Ishikawa (cell line): ENCODE data around the gene LRP5.
A peak's percentile ranks its signal among the peaks of the same experiment; 100 is the strongest.

Experiments used
- CEBPB ChIP-seq: IDR thresholded peaks from 2 replicates; pipeline ENCODE4 v1.6.1; 2012
- CREB1 ChIP-seq: IDR thresholded peaks from 2 replicates; pipeline ENCODE4 v1.6.1; 2012; ENCODE audit warnings: low read depth
- EGR1 ChIP-seq: IDR thresholded peaks from 2 replicates; pipeline ENCODE4 v1.6.1; 2012
- EP300 ChIP-seq: IDR thresholded peaks from 2 replicates; pipeline ENCODE4 v1.6.1; 2012; ENCODE audit warnings: borderline replicate concordance
- FOXM1 ChIP-seq: IDR thresholded peaks from 2 replicates; pipeline ENCODE4 v1.6.1; 2012; ENCODE audit warnings: low read depth, borderline replicate concordance
- MAX ChIP-seq: IDR thresholded peaks from 2 replicates; pipeline ENCODE4 v1.6.1; 2012
- NFIC ChIP-seq: IDR thresholded peaks from 2 replicates; pipeline ENCODE4 v1.6.1; 2012
- RAD21 ChIP-seq: IDR thresholded peaks from 2 replicates; pipeline ENCODE4 v1.6.1; 2012; ENCODE audit warnings: low read depth
- REST ChIP-seq: IDR thresholded peaks from 2 replicates; pipeline ENCODE4 v1.6.1; 2012; ENCODE audit warnings: low read depth, mild to moderate bottlenecking
- TAF1 ChIP-seq: IDR thresholded peaks from 2 replicates; pipeline ENCODE4 v1.6.1; 2012; ENCODE audit warnings: low read depth, mild to moderate bottlenecking
- TCF12 ChIP-seq: IDR thresholded peaks from 2 replicates; pipeline ENCODE4 v1.6.1; 2012; ENCODE audit warnings: low read depth
- TEAD4 ChIP-seq: IDR thresholded peaks from 2 replicates; pipeline ENCODE4 v1.6.1; 2012
- USF1 ChIP-seq: IDR thresholded peaks from 2 replicates; pipeline ENCODE4 v1.6.1; 2012
- YY1 ChIP-seq: IDR thresholded peaks from 2 replicates; pipeline ENCODE4 v1.6.1; 2012; ENCODE audit warnings: low read depth
- ZBTB7A ChIP-seq: IDR thresholded peaks from 2 replicates; pipeline ENCODE4 v1.6.1; 2012; ENCODE audit warnings: low read depth

Gene LRP5

GRCh38 chr11:68296344-68297051 is 15.9 kb upstream of the LRP5 start:
- TF ChIP-seq CREB1, result no peak
- TF ChIP-seq USF1, result no peak
- no peak for TF ChIP-seq TAF1
- no peak for TF ChIP-seq YY1
- TF ChIP-seq CEBPB, result no peak
- TF ChIP-seq FOXM1, result no peak
- no peak for TF ChIP-seq TEAD4
- no peak for TF ChIP-seq ZBTB7A
- no peak for TF ChIP-seq RAD21
- TF ChIP-seq REST, result no peak
- TF ChIP-seq EGR1, result no peak
- no peak for TF ChIP-seq MAX
- no peak for TF ChIP-seq TCF12
- TF ChIP-seq EP300, result no peak

- TF ChIP-seq TEAD4, result no peak
- TF ChIP-seq TCF12, result no peak
- TF ChIP-seq RAD21, result no peak
These were observed 15.4 kb upstream of the LRP5 start for GRCh38 chr11:68297052-68297378.

GRCh38 chr11:68297494-68297811 is 14.9 kb upstream of the LRP5 start:
- no peak for TF ChIP-seq YY1
- TF ChIP-seq EP300, result no peak

- TF ChIP-seq ZBTB7A (peak; percentile 19; the same call in 1 of the 2 replicates), EGR1 (0 out of 2 replicates have a peak, but pooled peaks have one; percentile 41), TEAD4 (no peak), RAD21 (peak; percentile 91), EP300 (no peak), MAX (peak; percentile 35; the same call in 1 of the 2 replicates), NFIC (no peak)
These were observed 14.4 kb upstream of the LRP5 start for GRCh38 chr11:68297812-68298658.

- TF ChIP-seq EGR1 (no peak), NFIC (no peak)
These were observed 13.5 kb upstream of the LRP5 start for GRCh38 chr11:68298659-68299516.

GRCh38 chr11:68300076-68300830 is 12.1 kb upstream of the LRP5 start:
- no peak for TF ChIP-seq TEAD4

GRCh38 chr11:68302256-68302655 is 10.1 kb upstream of the LRP5 start:
- TF ChIP-seq TAF1 (no peak), REST (no peak)
